HG02973 (cell line): ENCODE data around the gene FCN1.

ENCODE experiments used
- ATAC-seq: cut with Tn5 transposase; IDR thresholded peaks from one replicate; pipeline ENCODE4 v1.9.1; 2021; ENCODE audit warnings: moderate library complexity; ENCODE audit not compliant: unreplicated experiment

Gene FCN1

DNA sequence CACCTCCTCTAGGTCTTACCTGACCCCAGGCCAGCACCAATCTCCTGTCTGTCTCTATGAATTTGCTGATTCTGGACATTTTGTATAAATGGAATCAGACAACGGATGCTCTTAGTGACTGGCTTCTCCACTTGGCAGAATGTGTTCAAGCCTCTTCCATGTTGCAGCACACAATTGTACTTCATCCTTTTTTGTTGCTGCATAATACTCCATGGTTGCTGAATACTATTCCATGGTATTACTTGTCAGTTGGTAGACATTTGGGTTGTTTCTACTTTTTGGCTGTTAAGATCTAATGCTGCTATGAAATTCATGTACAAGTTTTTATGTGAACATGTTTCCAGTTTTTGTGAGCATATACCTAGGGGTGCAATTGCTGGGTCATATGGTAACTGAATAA is 34.3 kb upstream of the FCN1 start:
- ATAC-seq, result no peak

DNA sequence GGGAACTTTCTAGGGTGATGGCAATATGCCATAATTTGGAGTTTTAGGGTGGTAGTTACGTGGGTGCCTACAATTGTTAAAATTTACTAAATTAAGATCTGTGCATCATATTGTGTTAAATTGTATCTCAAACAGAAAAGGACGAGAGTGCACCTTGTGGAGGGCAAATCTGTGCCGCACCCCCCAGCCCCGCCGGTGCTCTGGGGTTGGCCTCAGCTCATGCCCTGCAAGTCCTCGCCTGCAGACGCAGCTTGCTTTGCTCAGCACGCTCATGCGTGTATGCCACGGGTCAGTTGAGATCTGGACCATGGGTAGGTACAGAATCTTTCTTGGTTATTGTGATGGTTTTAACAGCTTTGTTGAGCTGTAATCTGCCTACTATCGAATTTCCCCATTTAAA is 33.7 kb upstream of the FCN1 start:
- ATAC-seq, result no peak

DNA sequence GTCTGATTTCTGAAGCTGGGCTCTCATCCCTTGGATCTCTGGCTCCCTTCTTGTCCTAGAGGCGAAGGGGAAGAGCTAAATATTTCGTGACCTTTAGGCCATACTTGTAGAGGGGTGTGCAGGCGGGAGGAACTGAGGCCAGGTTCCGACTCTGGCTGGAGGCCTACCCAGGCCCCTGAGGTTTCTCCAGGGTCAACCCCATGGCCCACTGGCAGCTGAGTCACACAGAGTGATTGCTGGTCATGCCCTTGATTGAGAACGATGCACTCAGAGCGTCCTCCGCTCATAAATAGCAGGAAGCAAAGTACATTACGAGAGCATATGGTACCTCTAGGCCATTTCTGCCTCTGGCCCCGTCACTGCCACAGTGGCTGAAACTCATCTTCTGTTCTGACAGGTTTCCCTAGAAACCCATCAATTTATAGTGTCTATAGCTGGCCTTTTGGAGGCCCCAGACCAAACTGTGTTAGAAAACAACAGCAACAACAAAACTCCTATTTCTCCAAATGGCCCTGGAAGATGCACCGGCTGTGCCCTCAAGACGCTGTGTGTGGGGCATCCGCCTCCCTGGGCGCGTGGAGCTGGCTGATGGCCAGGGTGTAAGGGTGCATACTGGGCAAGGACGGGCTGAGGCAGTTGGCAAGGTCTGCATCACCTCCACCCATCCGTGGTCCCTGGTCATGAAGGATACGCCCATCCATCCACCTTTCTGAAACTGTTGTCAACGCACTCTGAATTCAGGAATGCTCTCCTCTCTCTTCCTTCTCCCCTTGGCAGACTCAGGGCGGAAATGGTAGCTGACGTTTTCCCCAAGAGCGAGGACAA is 32.9 kb upstream of the FCN1 start:
- no peak for ATAC-seq

DNA sequence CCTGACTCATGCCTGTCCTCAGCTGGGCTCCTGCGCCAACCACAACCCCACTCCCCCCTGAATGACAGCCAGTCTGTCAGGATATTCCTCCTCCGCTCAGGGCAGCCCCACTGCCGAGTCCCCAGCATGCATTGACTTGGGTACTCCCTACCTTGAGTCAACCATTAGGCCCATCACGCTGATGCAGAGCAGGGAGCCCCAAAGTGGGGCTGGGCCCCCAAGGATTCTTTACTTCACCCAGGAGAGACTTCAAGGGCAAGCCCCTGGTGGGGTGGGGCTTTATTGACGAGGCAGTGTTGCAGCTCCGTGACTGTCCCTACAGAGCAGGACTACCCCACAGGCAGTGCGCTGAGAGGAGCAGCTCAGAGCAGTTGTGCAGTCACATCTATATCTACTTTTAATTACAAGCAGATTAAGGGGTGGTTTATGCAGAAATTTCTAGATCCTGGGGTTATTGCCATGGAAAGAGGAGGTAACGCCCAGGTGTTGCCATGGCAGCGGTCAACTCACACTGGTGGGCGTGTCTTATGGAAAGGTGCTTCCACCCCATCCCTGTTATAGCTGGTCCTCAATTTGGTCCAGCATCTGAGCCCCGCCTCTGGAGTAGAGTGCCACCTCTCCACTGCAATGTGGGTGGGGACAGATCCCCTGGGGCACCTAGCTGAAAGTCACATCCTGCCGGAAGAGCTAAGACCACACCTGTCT is 32.1 kb upstream of the FCN1 start:
- ATAC-seq, result no peak

DNA sequence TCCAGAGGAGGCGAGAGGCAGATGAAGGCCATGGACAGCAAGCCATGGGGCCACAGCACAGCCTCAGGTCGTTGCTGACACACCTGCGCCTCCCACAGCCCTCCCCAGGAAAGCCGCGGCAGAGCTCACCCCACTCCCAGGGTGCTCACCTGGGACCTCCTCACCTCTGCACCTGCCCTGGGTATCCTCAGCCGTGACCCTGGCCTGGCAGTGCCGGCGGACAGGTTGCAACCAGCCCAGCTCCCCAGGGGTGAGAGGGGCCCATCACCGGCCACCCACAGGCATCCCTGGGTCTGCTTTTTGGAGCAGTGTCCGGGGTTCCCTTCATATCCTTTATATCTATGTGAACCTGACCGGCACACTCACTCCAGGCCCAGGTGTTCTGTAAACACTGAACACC is 30.4 kb upstream of the FCN1 start:
- ATAC-seq, result no peak

DNA sequence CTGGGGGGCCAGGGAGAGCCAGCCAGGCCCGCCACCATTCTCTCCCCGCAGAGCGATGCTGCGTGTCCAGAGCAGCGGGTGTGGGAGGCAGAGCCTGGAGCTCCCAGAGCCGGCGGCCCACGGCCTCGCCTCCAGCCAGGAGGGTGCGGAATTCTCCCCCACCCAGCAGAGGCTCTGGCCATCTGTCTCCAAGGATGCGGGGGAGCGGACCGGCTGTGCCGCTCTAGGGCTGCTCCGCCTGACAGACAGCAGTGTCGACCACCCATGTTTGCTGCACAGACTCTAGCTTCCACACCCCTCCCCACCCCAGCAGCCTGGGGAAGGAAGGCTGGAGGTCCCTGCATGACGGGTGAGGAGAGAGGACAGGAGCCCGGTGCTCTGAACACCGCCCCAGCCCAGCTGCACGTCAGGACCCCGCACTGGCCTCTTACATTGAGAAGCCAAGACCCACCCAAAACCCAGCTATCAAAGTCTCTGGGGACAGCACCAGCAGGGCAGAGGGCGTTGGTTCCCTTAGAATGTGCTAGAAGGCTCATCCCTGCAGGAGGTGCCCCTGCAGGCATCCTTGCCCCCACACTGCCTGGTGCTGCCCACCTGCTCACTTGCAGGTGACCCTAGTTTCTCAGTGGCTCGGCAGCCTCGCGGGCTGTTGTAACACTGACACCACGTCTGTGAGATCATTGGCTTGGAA is 29.7 kb upstream of the FCN1 start:
- ATAC-seq, result no peak

DNA sequence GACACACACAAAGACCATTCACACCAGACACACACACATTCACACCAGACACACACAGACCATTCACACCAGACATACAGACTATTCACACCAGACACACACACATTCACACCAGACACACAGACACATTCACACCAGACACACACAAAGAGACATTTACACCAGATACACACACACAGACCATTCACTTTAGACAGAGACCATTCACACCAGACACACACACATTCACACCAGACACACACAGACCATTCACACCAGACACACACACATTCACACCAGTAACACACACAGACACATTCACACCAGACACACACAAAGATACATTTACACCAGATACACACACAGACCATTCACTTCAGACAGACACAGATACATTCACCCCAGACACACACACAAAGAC is 29.0 kb upstream of the FCN1 start:
- no peak for ATAC-seq

DNA sequence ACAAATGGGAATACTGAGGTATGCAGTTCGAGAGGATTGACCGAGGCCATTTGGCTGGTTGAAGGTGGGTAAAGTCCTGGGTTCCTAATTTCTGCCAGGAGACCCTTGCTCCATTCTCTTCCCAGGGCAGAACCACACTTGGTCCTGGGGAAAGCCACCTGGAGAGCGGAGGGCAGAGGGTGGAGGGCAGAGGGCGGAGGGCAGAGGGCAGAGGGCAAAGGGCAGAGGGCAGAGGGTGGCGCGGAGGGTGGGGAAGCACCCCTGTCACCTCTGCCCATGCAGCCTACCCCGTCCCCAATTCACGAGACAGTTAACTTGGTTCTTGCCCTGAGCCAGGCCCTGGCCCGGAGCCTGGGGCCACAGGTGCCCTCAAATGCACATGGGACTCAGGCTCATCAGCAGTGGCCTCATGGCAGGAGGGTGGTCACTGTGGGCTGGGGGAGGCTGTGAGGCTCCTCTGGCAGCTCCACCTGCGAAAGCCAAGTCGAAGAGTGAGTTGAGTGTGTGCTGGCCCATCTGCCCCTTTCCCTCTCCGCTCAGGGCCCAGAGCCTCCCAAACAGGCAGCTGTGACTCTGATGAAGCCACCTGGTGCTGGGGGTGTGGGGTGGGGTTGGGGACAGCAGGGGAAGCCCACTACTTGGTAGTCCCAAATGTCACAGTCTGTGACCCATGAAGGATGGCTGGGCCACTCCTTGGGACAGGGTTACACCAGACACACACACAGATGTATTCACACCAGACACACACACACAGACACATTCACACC is 28.0 kb upstream of the FCN1 start:
- no peak for ATAC-seq

DNA sequence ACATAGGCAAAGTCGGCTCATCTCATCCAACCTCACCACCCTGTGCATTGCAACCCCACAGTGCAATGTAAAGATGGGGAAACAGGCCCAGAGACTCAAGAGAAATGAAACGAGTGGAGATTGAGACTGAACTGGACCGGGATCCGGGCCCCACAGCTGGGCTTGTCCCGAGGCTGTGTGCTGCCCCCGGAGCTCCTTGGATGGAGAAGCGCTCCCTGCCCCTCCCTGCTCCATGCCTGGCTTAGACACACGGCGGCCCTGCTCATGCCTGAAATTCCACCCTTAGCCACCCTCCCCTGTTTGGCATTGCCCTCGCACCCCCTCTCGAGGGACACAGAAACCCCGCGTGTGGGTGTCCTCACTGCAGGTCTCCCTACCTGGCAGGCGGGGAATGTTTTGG is 27.2 kb upstream of the FCN1 start:
- no peak for ATAC-seq

DNA sequence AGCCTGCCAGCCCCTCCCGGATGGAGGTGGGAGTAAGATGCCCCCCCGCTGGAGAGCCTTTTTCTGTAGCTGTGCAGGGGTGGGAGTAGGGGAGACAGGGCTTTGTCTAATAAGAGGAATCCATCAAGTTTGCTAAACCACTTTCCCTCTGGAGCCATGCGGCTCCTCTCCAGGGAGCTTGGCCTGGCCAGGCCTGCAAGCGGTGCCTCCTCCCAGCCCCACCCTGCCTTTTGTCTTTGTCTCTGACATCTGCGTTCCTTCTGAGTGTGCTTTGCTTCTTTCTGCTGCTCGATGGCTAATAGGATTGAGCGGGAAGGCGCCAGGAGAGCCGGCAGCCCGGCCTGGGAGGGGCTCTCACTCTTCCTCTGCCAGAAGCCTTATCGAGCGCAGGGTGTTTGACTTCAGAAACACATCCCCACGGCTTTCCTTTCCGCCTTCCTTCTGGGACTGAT is 26.7 kb upstream of the FCN1 start:
- ATAC-seq, result no peak

DNA sequence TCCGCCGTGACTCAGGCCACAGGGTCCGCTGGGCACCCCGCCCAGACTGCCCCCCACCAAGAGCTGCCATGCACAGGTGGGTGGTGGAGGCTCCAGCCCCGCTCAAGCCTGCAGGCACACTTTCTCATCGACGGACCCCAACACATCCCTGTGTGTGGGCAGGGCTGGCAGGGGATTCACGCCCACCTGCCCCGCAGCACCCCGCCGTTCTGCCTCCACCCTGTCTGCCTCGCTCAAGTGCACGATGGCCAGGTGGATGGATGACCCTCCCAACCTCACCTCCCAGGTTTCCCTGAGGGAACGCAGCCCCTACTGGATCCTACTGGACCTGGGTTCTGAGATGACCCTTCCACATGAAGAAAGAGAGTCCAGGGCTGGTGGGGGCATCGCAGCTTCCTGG is 26.1 kb upstream of the FCN1 start:
- no peak for ATAC-seq

DNA sequence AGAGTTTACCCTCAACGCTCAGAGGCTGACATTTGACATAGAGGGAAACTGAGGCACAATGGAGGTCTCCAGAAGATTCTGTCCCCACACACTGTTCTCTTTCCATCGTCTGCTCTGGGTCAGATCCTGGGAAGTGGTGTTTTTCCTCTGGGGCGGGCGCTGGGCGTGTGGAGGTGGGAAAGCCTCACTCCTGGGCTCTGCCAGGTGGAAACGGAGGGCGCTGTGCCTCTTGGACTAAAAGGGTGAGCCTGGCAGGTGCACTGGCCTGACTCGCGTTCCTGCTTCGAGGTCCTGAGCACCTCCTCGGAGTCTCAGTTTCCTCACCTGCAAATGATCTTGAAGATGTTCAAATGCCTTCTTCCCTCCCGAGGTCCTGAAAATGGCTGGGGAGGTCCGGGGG is 25.7 kb upstream of the FCN1 start:
- no peak for ATAC-seq

DNA sequence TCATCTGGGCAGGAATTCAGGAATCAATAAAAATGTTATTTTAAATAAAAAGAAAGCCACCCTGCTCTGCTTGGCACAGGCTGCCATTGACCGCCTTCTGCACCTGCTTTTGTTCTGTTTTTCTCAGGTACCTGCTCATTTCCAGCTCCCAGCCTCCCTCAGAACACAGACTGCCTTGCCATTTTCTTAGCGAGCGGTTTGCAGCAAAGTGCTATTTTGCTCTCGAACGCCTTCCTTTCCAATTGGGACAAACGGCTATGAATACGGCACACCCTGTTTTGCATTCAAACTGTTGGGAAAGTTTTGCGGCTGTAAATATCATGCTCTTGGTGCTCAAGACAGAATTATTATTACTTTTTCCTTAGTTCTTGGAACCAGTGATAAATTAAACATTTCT is 25.1 kb upstream of the FCN1 start:
- ATAC-seq, result no peak

DNA sequence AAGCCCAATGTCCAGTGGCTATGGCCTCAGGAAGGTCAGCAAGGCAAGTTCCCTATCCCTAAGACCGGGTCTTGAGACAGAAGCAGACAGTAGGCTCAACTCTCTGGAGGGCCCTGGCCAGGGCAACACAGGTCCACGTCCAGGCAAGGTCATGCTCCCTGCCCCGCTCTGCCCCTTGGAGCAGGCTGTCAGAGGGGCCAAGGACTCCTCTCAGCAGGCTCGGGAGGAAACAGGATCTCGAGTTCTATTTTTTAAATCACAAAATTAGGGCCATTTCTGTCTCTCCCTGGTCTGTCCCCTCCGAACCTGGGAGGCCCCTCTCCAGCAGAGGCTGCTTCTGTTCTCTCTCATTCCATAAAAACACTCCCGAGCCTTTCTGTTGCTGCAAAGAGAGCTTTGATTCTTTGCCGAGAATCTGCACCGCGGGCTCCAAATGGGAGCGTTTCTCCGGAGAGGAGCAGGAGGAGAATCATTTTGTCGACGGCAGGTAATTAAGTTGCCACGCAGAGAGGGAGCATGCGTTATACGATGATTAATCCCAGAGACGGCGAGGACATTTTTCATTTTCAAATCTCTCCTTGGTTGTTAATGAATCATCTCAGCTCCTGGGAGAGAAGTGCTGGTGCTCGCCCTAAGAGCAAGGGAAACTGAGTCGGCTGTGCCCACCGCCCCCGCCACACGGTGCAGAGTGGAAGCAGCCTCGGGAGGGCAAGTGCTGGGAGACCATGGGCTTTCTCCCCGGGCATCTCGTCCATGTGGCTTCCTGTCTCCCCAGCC is 24.5 kb upstream of the FCN1 start:
- ATAC-seq, result no peak

DNA sequence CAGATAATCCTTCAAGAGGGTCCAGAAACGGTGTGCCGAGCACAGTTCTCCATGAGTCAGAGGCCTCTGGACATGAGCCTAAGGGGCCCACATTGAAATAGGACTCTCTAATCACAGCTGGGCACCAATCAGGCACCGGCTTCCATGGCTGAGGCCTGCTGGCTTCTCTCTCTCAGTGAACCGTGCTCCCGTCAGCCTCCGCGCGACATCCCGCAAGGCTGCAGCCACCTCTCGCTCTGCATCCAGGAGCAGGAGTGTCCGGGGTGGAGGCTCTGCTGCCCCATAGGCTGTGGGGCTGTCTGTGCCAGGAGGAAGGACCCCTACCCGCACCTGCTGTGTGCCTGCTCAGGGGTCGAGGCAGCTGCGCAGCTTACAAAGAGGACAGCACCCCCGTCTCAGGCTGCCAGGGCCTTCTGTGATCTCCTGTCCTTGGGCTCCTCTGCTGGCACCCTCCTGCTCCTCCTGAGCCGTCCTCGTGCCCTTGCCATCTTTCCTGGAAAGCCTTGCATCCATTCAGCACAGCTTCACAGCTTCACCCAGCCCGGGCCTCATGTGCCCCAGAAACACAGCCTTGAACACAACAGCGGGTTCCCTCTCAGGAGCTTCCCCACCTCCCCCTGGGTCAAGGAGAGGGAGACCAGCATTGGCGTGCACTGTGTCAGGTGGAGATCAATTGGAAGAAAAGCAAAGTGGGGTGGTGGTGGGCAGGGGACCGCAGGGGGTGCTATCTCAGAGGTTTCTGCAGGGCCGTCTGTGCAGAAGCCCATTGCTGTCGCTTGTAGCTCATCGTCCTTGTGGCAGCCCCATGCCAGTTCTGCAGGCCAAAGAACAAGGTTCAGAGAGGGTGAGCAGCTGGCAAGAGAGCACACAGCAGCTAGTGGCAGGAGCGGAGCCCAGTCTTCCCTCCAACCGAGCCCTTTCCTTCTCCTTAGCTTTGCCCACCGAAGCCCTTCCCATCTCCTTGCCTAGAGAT is 22.8 kb upstream of the FCN1 start:
- no peak for ATAC-seq

DNA sequence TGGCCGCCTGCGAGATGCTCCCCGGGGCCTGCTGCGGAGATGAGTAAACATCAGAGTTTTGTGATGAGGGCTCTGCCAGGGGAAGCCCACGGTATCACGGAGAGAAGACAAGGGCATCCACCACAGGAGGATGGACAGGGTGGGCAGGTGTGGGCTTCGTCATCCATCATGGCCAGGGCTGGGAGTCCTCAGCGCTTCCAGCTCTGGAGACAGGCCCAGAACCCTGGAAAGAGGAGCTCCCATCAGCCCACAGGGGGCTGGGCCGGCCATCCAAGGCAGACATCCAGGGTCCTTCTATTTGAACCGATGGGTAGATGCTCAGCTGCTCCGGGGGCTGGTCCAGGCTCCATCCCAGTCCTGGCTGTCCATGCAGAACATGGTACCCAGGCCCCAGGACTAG is 22.1 kb upstream of the FCN1 start:
- ATAC-seq, result no peak

DNA sequence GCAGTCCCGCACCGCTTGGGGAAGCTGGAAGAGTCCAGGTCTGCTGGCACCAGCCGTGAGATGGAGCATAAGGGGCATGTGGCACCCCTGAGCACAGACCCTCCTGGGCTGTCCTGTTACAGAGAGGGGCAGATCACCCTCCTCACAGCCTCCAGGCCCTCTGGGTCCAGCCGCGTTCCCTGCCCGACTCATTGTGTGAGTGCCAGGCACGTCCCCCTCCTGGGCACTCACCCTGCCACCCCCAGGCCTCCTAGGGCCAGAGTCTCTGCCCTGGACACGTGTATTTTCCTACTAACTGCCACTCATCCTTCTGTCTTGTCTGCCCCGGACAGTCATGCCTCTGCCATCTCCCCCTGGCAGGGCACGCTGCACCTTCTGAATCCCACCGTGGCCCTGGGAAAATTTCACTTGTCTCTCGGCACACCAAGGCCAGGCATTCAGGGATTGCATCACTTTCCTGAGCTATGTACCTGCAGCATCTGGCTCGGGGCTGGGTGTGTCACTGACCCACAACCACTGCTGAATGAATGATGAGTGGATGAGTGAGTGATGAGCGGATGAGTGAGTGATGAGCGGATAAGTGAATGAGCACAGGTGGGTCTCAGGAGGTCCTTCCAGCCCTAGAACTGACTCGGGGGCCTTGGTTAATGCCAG is 21.5 kb upstream of the FCN1 start:
- no peak for ATAC-seq

DNA sequence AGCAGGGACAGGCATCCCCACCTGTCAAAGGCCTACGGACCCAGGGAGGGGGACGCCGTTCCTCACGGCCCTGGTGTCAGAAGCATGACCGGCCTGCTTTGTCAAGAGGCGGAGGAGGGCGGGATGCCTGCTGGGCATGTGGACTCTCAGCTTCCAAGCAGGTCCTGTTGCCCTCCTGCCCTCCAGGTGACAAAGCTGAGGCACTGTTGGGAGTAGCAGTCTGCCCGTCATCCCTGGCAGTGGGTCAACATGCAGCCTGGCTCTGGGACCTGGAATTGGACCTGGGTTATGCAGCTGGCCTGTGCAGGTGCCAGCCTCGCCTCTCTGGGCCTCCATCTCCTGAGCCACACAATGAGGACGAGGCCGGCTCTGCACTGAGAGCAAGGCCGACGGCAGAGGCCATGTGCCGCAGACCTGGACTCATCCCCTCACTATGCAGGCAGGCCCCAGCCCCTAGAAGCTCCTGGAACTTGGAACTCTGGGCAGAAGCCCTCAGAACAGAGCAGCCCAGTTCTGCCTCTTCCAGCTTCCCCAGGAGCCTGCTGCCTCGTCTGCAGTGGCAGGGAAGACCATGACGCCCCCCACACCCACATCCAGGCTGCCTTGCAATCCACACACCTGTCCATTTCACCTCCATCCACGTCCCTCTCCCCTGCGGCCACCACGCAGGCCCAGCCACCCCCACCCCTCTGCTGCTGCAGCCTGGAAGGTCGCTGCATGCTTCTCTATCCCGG is 20.8 kb upstream of the FCN1 start:
- no peak for ATAC-seq
